ENCODE results near the gene GNMT.

Gene GNMT

GRCh38 chr6:42960243-42961019 is at the start of gene GNMT:
TSS of gene GNMT (plus strand) at chr6:42960754. CDS start at chr6:42960768, 14 bp downstream.
- DNase-seq (ENCODE audit: low read depth in 2 of 2), result no peak

- no peak for DNase-seq (ENCODE audit: low read depth in 2 of 2)
Measured at GRCh38 chr6:42911171-42912021, 49.2 kb upstream of the GNMT start.

GRCh38 chr6:42914546-42914945 is 46.0 kb upstream of the GNMT start:
- no peak for DNase-seq (ENCODE audit: low read depth in 2 of 2)

GRCh38 chr6:42915732-42916131 is 44.8 kb upstream of the GNMT start, which contains the start of gene PTCRA:
TSS of gene PTCRA (plus strand) at chr6:42916053. CDS start at chr6:42916070, 17 bp downstream.
- no peak for DNase-seq (ENCODE audit: low read depth in 2 of 2)

- DNase-seq (ENCODE audit: low read depth in 2 of 2), result no peak
Measured at GRCh38 chr6:42916288-42916687, 44.3 kb upstream of the GNMT start.

GRCh38 chr6:42921801-42922200 is 38.8 kb upstream of the GNMT start:
- no peak for DNase-seq (ENCODE audit: low read depth in 2 of 2)

- no peak for DNase-seq (ENCODE audit: low read depth in 2 of 2)
Measured at GRCh38 chr6:42923666-42924065, 36.9 kb upstream of the GNMT start.

GRCh38 chr6:42925248-42925857 is 35.2 kb upstream of the GNMT start:
- DNase-seq (ENCODE audit: low read depth in 2 of 2), result no peak

- DNase-seq (ENCODE audit: low read depth in 2 of 2), result peak; percentile 86 to 93
Measured at GRCh38 chr6:42928986-42929820, 31.4 kb upstream of the GNMT start, which contains the start of gene CNPY3. TSS of gene CNPY3 (plus strand) at chr6:42929480. CDS start at chr6:42929571, 91 bp downstream.

GRCh38 chr6:42929821-42930360 is 30.7 kb upstream of the GNMT start:
- peak; percentile 46 to 58 for DNase-seq (ENCODE audit: low read depth in 2 of 2)

- DNase-seq (ENCODE audit: low read depth in 2 of 2), result no peak
Measured at GRCh38 chr6:42932412-42932811, 28.1 kb upstream of the GNMT start.

GRCh38 chr6:42933205-42933604 is 27.3 kb upstream of the GNMT start:
- DNase-seq (ENCODE audit: low read depth in 2 of 2), result no peak

GRCh38 chr6:42935322-42935721 is 25.2 kb upstream of the GNMT start:
- no peak for DNase-seq (ENCODE audit: low read depth in 2 of 2)

GRCh38 chr6:42936398-42936797 is 24.2 kb upstream of the GNMT start:
- no peak for DNase-seq (ENCODE audit: low read depth in 2 of 2)

- no peak for DNase-seq (ENCODE audit: low read depth in 2 of 2)
Measured at GRCh38 chr6:42937548-42938427, 22.8 kb upstream of the GNMT start.

- no peak for DNase-seq (ENCODE audit: low read depth in 2 of 2)
Measured at GRCh38 chr6:42938428-42938796, 22.1 kb upstream of the GNMT start.

GRCh38 chr6:42938987-42939809 is 21.4 kb upstream of the GNMT start:
- DNase-seq (ENCODE audit: low read depth in 2 of 2), result no peak

- no peak for DNase-seq (ENCODE audit: low read depth in 2 of 2)
Measured at GRCh38 chr6:42939810-42940167, 20.8 kb upstream of the GNMT start.

GRCh38 chr6:42940493-42941045 is 20.0 kb upstream of the GNMT start:
- DNase-seq (ENCODE audit: low read depth in 2 of 2), result no peak
